ENCODE results near the gene TANK.
"Not testable (repeated sequence)": the region's sequence is repeated elsewhere in the genome, so short reads cannot be mapped to it uniquely, and the experiment has no call there.

The TANK gene

DNA sequence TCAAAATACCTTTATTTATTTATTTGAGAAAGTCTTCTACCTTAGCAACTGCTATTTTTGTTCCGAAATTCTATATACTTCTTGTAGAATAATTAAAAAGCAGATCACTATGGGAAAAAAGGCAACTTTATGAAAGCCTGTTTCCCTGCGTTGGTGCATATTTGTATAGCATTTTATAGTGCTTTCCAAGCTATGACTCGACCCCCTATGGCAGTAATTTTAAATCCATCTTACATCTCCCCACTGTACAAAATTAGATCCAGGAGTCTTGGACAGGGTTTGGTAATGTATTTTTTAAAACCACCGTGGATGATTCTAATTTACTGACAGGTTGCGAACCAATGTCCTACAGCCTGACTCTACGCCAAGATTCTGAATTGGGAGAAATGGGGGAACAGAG is 10.1 kb downstream of the TANK start:
- no peak for DNase-seq

GRCh38 chr2:161170958-161171932 is 11.0 kb downstream of the TANK start:
- DNase-seq, result no peak

DNA sequence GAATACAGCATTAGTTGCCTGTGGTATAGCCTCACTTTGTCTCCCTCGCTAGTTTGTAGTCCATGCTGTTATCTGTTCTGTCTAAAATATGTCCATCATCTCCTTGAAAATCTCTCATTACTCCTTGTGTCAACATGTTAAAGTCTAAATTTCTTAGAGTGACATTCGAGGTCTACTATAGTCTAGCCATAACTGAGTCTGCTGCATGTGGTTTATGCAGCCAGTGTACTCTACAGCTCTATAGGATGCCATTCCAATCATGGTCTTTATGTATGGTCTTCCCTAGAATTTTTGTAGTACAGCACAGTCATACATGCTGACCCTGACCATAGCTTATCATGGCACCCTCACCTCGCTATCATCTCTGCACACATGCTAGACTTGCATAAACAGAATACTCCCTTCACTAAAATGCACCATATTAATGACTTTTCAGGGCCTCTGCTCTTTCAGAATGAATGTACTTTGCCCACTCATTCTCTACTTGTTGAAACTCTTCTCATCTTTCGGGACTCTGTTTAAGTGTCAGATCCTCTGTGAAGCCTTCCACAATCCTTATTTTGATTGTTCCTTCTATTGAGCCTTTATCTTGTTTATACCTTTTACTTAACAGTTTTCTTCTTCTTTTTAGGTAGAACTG is 12.8 kb downstream of the TANK start:
- no peak for DNase-seq

GRCh38 chr2:161173541-161174194 is 13.4 kb downstream of the TANK start:
- DNase-seq, result no peak

- no peak for DNase-seq
Measured at GRCh38 chr2:161177969-161178368, 17.7 kb downstream of the TANK start.

DNA sequence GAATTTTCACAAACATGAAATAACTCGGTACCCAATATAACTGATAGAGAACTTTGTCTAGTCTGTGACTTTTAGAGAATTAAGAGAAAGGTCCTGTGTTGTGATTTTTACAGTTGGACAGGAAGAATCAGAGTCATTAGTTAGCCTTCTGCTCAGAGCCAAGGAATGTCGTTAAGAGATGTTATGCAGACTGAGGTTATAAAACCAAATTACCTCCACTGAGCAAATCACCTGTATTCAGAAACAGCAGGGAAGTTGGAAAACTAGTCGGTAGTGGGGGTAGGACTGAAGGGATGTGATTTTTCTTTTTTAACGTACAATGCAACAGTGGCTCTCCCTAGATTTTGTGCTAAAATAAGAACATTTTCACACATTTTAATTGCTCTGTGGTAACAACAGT is 18.5 kb downstream of the TANK start:
- DNase-seq, result no peak

DNA sequence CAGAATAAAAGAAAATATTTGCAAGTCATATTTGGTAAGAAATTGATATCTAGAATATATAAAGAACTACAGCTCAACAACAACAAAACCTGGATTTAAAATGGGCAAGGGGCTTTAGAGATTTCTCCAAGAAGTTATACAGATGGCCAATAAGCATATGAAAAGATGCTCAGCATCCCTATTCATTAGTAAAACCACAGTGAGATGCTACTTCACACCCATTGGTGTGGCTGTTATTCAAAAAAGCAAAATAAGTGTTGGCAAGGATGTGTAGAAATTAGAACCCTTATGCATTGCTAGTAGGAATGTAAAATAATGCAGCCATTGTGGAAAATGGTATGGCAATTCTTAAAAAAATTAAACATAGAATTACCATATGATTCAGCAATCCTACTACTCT is 29.8 kb downstream of the TANK start:
- DNase-seq, result no peak

DNA sequence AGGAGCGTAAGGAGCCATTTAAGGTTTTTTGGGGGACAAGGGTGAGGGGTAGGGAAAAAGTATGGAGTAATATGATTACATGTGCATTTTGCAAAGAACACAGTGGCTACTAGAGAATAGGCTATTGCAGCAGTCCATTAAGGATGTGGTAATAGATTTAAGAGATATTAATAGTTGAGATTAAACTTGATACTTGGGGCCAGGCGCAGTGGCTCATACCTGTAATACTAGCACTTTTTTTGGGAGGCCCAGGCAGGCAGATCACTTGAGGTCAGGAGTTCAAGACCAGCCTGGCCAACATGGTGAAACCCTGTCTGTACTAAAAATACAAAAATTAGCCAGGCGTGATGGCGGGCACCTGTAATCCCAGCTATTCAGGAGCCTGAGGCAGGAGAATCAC is 35.4 kb downstream of the TANK start:
- DNase-seq, result not testable (repeated sequence)

DNA sequence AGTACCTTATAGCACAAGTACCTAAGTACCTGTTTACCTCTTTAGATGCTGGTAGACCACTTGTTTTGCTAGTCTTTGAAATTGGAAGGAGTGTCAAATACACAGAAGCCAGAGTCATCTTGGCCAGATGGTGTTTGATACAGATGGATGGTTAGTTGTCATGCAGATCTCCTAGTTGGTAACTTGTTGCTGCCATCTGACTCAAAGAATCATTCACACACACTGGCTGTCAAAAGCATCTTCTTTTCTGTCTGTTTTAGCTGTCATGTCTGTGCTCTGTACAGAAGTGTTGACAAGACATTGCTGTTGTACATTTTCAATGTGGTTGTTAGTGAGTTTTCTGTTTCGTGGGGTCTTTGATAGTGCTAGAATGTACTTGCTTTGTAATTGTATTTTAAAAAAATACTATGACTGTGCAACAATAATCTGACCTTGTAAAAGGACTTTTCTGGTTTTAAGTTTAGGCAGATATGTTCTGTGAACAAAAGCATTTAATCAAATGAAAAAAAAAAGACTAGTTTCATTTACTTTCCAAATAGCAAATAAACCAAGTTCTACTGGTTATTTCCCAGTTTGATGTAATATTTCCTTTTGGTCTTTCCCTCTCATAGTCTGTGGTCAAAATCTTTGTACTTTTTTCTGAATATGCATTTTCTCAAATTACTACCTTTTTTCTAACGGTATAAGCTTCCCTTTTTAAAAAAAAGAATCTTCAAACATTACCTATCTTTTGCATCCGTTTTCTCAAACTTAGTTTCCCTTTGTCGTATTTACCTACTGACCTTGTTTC is 39.9 kb downstream of the TANK start:
- DNase-seq, result no peak

GRCh38 chr2:161204846-161205245 is 44.6 kb downstream of the TANK start:
- no peak for DNase-seq

DNA sequence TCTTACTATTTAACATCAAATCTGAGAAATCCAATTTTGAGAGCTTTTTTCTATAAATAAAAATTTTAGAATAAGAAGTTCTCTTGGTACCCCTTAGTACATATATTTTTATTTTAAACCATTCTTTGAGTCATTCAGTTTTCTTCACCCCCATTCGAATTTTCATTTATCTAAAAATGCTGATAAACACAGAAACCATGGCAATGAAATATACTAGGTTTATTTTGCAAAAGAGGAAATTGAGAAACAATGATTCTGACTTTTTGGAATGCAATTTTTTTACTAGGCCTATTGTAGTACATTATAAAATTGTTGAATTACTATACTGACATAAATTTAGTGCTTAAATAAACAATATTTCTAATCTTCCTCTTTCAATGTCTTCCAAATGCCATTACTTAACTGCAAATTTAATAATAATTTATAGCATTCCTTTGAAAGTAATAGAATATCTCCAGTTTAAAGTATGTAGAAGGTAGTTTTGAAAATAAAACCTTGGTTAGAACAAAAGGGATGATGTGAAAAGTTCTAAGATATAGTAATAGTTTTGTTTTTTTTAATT is 46.3 kb downstream of the TANK start:
- no peak for DNase-seq

- no peak for DNase-seq
Measured at GRCh38 chr2:161207941-161208340, 47.7 kb downstream of the TANK start.

DNA sequence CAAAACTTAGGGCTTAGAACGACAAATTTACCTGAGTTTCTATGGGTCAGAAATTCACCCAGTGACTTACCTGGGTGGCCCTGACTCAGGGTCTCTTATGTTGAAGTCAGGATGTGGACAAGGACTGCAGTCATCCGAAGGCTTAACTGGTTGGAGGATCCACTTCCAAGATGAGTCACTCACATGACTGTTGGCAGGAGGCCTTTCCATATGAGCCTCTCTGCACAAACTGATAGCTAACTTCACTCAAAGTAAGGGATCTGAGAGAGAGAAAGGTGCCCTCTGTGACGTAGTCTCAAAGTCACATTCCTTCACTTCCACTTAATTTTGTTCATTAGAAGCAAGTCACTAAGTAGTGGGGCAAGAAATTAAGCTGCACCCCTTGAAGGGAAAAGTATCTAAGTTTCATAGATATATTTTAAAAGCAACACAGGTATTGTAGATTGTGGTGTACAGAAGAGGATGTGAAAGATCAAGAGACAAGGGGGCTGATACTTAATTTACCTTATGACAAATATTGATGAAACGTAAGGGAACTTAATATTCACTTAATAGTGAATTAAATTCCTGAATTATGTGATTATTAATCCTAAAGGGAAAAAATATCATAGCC is 48.4 kb downstream of the TANK start:
- DNase-seq, result no peak

DNA sequence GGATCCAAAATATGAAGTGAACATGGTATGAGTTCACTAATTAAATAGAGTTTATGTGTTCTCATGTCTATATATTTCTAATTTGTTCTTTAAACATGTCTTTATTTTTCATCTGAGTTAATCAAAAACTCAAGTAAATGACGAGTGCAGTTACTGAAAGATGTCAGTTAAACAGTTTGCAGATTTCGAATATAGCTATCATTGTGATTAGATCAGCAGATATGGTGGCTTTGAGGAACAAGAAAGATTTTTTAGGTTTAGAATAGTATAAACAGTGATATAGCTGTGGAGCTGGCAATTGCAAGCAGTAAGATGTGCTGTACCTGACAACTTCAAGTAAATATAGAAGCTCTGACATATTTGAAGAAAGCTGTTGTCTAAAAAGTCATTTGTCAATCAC is 49.7 kb downstream of the TANK start:
- no peak for DNase-seq

GRCh38 chr2:161217597-161218185 is 57.5 kb downstream of the TANK start:
- no peak for DNase-seq

DNA sequence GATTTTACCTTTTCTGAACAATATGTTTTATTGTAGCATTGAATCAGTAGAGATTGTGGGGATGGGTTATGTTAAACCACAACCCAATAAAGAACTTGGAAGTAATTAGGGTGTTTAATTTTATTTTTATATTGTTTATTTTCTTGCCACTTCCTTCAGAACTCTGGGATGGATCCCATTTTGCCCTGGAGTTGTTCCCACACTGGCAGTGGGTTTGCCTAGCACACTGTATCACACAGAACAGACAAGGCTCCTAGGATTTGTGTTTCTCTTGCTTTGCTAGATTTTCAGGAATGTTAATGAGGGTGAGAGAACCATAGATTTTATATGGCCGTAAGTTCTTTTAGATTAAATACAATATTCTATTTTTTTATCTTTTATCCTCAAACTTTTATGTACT is 59.0 kb downstream of the TANK start:
- DNase-seq, result no peak

GRCh38 chr2:161223139-161223732 is 63.0 kb downstream of the TANK start:
- no peak for DNase-seq

DNA sequence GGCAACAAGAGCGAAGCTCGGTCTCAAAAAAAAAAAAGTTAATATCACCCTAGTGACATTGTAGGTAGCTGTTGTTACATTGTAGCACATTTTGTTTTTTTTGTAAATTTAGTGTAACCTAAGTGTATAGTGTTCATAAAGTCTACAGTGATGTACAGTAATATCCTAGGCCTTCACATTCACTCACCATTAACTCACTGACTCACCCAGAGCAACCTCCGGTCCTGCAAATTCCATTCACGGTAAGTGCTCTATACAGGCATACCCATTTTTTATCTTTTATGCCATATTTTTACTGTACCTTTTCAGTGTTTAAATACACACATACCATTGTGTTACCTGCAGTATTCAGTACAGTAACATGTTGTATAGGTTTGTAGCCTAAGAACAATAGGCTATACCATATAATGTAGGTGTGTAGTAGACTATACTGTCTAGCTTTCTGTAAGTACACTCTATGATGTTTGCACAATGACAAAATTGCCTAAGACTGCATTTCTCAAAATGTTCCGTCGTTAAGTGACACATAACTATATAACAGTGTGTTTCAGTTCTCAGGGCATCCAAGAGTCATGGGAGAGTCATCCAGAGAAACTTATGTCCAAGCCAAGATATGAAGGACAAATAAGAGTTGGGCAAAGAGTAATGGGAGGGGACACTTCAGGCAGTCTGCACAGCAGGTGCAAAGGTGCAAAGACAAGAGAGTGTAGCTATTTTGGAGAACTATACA is 68.4 kb downstream of the TANK start:
- no peak for DNase-seq

- DNase-seq, result no peak
Measured at GRCh38 chr2:161230959-161231358, 70.7 kb downstream of the TANK start.

GRCh38 chr2:161232571-161232970 is 72.3 kb downstream of the TANK start:
- DNase-seq, result no peak
